K562 (cell line): Measurements from ENCODE around the gene ZNF85. TPM values are rescaled to one million over a fixed set of nuclear protein-coding genes. Genes with fewer than 3 reads are reported as not detected.

Source experiments
- ATAC-seq: fragments of 200-7000 bp; cut with Tn5 transposase; 3 replicates; pipeline ENCODE4 v1.9.1; 2020; ENCODE audit warnings: moderate library complexity
- BruUV-seq: library from RNA; stranded (reverse); fragments of 400-500 nt; replicated peaks from 2 replicates; lab custom pipeline; 2021; lab: Mats Ljungman, UMichigan
- CTCF ChIA-PET: fragments of 300-600 bp; formaldehyde crosslinking; extraction: SDS; loops from one replicate; lab custom pipeline; 2021; ENCODE audit warnings: low intra/inter-chr PET ratio; lab: Yijun Ruan, JAX
- POLR2A ChIA-PET: fragments of 300-600, 350-650 bp; sonication (Branson Sonifier 250); formaldehyde crosslinking; extraction: SDS; loops from one replicate; lab custom pipeline; 2021; ENCODE audit warnings: antibody characterized with exemption, inconsistent platforms; lab: Yijun Ruan, JAX
- DNase-seq, 4 experiments: peaks; one replicate each; pipeline versions ENCODE4 v3.0.0 to v3.0.0-alpha.2; 2011 to 2018; ENCODE audit warnings: low spot score in 3 of 4, mixed read lengths in 3 of 4; ENCODE audit errors: extremely low read depth in 1 of 4
- FAIRE-seq: peaks from 2 replicates; lab custom pipeline; 2011; peaks lifted over from hg19 to GRCh38; lab: Jason Lieb, UNC
- H2AFZ ChIP-seq: 2 replicates; pipeline ENCODE4 v1.6.0; 2011; ENCODE audit warnings: low read depth, low read length, control low read depth, inconsistent platforms
- H3K27ac ChIP-seq: fragments of 200-600 bp; 3 replicates; pipeline ENCODE4 v1.8.0; 2011; ENCODE audit warnings: low read depth, mild to moderate bottlenecking, control low read depth, inconsistent platforms, low read length, moderate library complexity, mixed read lengths; ENCODE audit errors: extremely low read depth
- H3K27me3 ChIP-seq, 2 experiments: fragments of 300-600 bp in 1 of 2; 2 replicates in 1 of 2; 3 replicates in 1 of 2; pipeline versions ENCODE4 v1.6.0 to v1.8.0; 2011; ENCODE audit warnings: inconsistent platforms in 2 of 2, low read length in 2 of 2, mild to moderate bottlenecking in 1 of 2, mixed read lengths in 1 of 2, moderate library complexity in 1 of 2; ENCODE audit not compliant: control insufficient read depth in 2 of 2, insufficient read depth in 2 of 2
- H3K36me3 ChIP-seq: fragments of 300-600 bp; 3 replicates; pipeline ENCODE4 v1.8.0; 2011; ENCODE audit warnings: mild to moderate bottlenecking, low read length, inconsistent platforms; ENCODE audit not compliant: control insufficient read depth, insufficient read depth
- H3K4me1 ChIP-seq, 2 experiments: fragments of 200-600 bp in 1 of 2; replicated peaks in 1 of 2; 2 replicates in 1 of 2; 3 replicates in 1 of 2; pipeline versions ENCODE4 v1.5.1 to v1.8.0; 2011; ENCODE audit warnings: inconsistent platforms in 2 of 2, low read length in 2 of 2, mild to moderate bottlenecking in 1 of 2, mixed read lengths in 1 of 2, moderate library complexity in 1 of 2; ENCODE audit not compliant: control insufficient read depth in 2 of 2, insufficient read depth in 2 of 2
- H3K4me2 ChIP-seq: 2 replicates; pipeline ENCODE4 v1.6.1; 2011; ENCODE audit warnings: low read length, control low read depth, inconsistent platforms, mixed read lengths; ENCODE audit not compliant: insufficient read depth
- H3K4me3 ChIP-seq: fragments of 200-600 bp; sonication (generic), shearing (Covaris generic); 2 replicates; pipeline ENCODE4 v1.5.1; 2016; ENCODE audit warnings: control low read depth, inconsistent platforms
- H3K79me2 ChIP-seq: fragments of 200-600 bp; 3 replicates; pipeline ENCODE4 v1.8.0; 2011; ENCODE audit warnings: low read length, inconsistent platforms; ENCODE audit not compliant: control insufficient read depth, insufficient read depth
- H3K9ac ChIP-seq, 2 experiments: 2 replicates each; pipeline versions ENCODE4 v1.6.0 to v1.6.1; 2011; ENCODE audit warnings: low read depth in 2 of 2, low read length in 2 of 2, control low read depth in 1 of 2, inconsistent platforms in 1 of 2, mild to moderate bottlenecking in 1 of 2, mixed read lengths in 1 of 2; ENCODE audit not compliant: insufficient read depth in 1 of 2
- H3K9me1 ChIP-seq: one replicate; pipeline ENCODE4 v1.6.0; 2011; ENCODE audit warnings: inconsistent platforms, mild to moderate bottlenecking, low read length, moderate library complexity; ENCODE audit not compliant: control insufficient read depth, insufficient read depth
- H3K9me3 ChIP-seq: replicated peaks from 2 replicates; pipeline ENCODE4 v1.5.1; 2011; ENCODE audit warnings: low read depth, low read length, inconsistent platforms; ENCODE audit not compliant: control insufficient read depth, insufficient read depth
- H4K20me1 ChIP-seq: replicated peaks from 2 replicates; pipeline ENCODE4 v1.6.1; 2011; ENCODE audit warnings: low read length, inconsistent platforms, mixed read lengths; ENCODE audit not compliant: control insufficient read depth, insufficient read depth
- BDP1 ChIP-seq: IDR thresholded peaks from 3 replicates; pipeline ENCODE4 v1.6.1; 2011; ENCODE audit not compliant: insufficient read length, insufficient read depth
- GTF2F1 ChIP-seq: IDR thresholded peaks from 2 replicates; pipeline ENCODE4 v1.6.1; 2011; ENCODE audit warnings: low read depth, low read length, improper control_type of control experiment
- MAZ ChIP-seq, 2 experiments: fragments of 450-650 bp in 1 of 2; sonication (generic) in 1 of 2; formaldehyde crosslinking; IDR thresholded peaks in 1 of 2; conservative IDR thresholded peaks in 1 of 2; 2 replicates each; pipeline versions ENCODE4 v1.4.0 to v1.5.0; 2020; ENCODE audit warnings: mild to moderate bottlenecking in 1 of 2, missing genetic modification reagents in 1 of 2
- NR4A1 ChIP-seq, 2 experiments: fragments of 250-450 bp in 1 of 2; fragments of 450-650 bp in 1 of 2; sonication (Bioruptor Pico) in 1 of 2; IDR thresholded peaks; 2 replicates each; pipeline versions ENCODE4 v1.4.0 to v1.6.1; 2016 to 2020; ENCODE audit warnings: mild to moderate bottlenecking in 2 of 2, missing compliant biosample characterization in 1 of 2, missing genetic modification characterization in 1 of 2, moderate library complexity in 1 of 2
- PHB ChIP-seq: fragments of 250-450 bp; sonication (Bioruptor Pico); IDR thresholded peaks from 2 replicates; pipeline ENCODE4 v1.5.0; 2021
- ZFPM2 ChIP-seq: fragments of 250-450 bp; sonication (Bioruptor Pico); IDR thresholded peaks from 2 replicates; pipeline ENCODE4 v1.5.1; 2022; ENCODE audit warnings: mild to moderate bottlenecking
- ZNF134 ChIP-seq: fragments of 250-450 bp; sonication (Bioruptor Pico); conservative IDR thresholded peaks from 2 replicates; pipeline ENCODE4 v1.4.0; 2020
- ZNF589 ChIP-seq: fragments of 200-800 bp; sonication (Bioruptor generic); IDR thresholded peaks from 2 replicates; pipeline ENCODE4 v1.6.1; 2016; ENCODE audit warnings: low read depth, missing genetic modification characterization, missing compliant biosample characterization
- WGBS: fragments of 100-300 bp; shearing (Covaris generic); methylation state at CpG from one replicate; pipeline ENCODE4 v1.1.6; 2016; ENCODE audit warnings: low coverage, mixed read lengths; ENCODE audit not compliant: insufficient coverage; ENCODE audit errors: missing lambda C conversion rate; 5-methylcytosine and 5-hydroxymethylcytosine counted together
- in situ Hi-C: fragments of 300-500 bp; cut with MboI; formaldehyde crosslinking; loops from 4 replicates; pipeline ENCODE4 v1.15.0; 2018; ENCODE audit warnings: inconsistent platforms, mixed read lengths
- intact Hi-C: fragments of 100-400 bp; cut with micrococcal nuclease; formaldehyde crosslinking; loops from 2 replicates; pipeline ENCODE4 v1.14.2; 2022
- polyA plus RNA-seq, 8 experiments: library from polyadenylated mRNA; depleted of rRNA in 4 of 8; stranded (reverse) in 5 of 8; unstranded in 3 of 8; fragments of >200 nt; fragmentation: Nextera tagmentation in 2 of 8; fragmentation: Illumina TruSeq in 1 of 8; extraction: Ambion mirVana in 2 of 8; extraction: Trizol in 1 of 8; gene quantifications; 2 replicates each; pipeline versions ENCODE4 v1.2.1 to v1.2.3, GENCODE V29; 2011 to 2014; ENCODE audit warnings: inconsistent platforms in 1 of 8, missing spikeins in 1 of 8
- total RNA-seq, 7 experiments: library from RNA; depleted of rRNA in 6 of 7; stranded (reverse); fragments of >200 nt in 6 of 7; fragmentation: Illumina TruSeq in 2 of 7; extraction: Trizol in 2 of 7; gene quantifications; 2 replicates each; pipeline versions ENCODE4 v1.2.1 to v1.2.3, GENCODE V29; 2011 to 2021; ENCODE audit warnings: low replicate concordance in 1 of 7
- TF ChIP-seq, protein P1 (sequence below): fragments of 450-650 bp; formaldehyde crosslinking; IDR thresholded peaks from 2 replicates; pipeline ENCODE4 v1.4.0; 2020; ENCODE audit warnings: mild to moderate bottlenecking, moderate library complexity
- TF ChIP-seq, protein P2 (sequence below): fragments of 450-650 bp; IDR thresholded peaks from 2 replicates; pipeline ENCODE4 v1.6.1; 2017; ENCODE audit warnings: antibody characterized with exemption
- TF ChIP-seq, protein P3 (sequence below): fragments of 250-450 bp; sonication (Bioruptor Pico); IDR thresholded peaks from 2 replicates; pipeline ENCODE4 v1.4.0; 2020; ENCODE audit warnings: borderline replicate concordance

ZNF85 gene
- total and polyA plus RNA-seq, 9 of the 15 experiments (the other 6 are each of a cell fraction or from before 2014, with no cell fraction given), result 0.41 to 1.7 (median 0.92) TPM

- no peak overlapping the region for H3K4me3 ChIP-seq
- H3K27me3 ChIP-seq, result no peaks in the 10 kb centered on the region
- ChIA-PET CTCF (no interaction called here), POLR2A (no interaction called here)
- no peak for FAIRE-seq
- H3K27ac ChIP-seq, result no peak overlapping the region
- no peaks in the 10 kb centered on the region for H3K79me2 ChIP-seq
- no peak overlapping the region for H3K4me2 ChIP-seq
- no peaks in the 10 kb centered on the region for H3K9me1 ChIP-seq
- H3K9ac ChIP-seq, result no peak overlapping the region
- no peaks in the 10 kb centered on the region for H4K20me1 ChIP-seq
- in situ Hi-C loops, result no loop called here
- WGBS, result 0% methylated on average over 1 of the region's 1 CpG
- intact Hi-C loops, result no loop called here
- no peaks in the 10 kb centered on the region for H3K36me3 ChIP-seq
- H3K9me3 ChIP-seq, result no peaks in the 10 kb centered on the region; the same call in 1 of the 2 replicates
- no TSS peak for BruUV-seq
- H3K4me1 ChIP-seq, result no peaks in the 10 kb centered on the region
- DNase-seq, result no peak
- H2AFZ ChIP-seq, result no peak overlapping the region
- no peak for ATAC-seq
- TF ChIP-seq GTF2F1 (no peak), ZNF589 (CRISPR knock-in tag) (no peak), ZFPM2 (no peak), BDP1 (no peak), MAZ (CRISPR knock-in tag; conservative IDR thresholded peaks at IDR 0.05 in 1 of 2, IDR thresholded peaks at IDR 0.05 in 1 of 2) (no peak), ZNF134 (CRISPR knock-in tag) (no peak), PHB (CRISPR knock-in tag) (no peak), NR4A1 (CRISPR knock-in tag; IDR thresholded peaks at IDR 0.05) (no peak), NR4A1 (tag; IDR thresholded peaks at IDR 0.05) (no peak)
- TF ChIP-seq, protein P1, sequence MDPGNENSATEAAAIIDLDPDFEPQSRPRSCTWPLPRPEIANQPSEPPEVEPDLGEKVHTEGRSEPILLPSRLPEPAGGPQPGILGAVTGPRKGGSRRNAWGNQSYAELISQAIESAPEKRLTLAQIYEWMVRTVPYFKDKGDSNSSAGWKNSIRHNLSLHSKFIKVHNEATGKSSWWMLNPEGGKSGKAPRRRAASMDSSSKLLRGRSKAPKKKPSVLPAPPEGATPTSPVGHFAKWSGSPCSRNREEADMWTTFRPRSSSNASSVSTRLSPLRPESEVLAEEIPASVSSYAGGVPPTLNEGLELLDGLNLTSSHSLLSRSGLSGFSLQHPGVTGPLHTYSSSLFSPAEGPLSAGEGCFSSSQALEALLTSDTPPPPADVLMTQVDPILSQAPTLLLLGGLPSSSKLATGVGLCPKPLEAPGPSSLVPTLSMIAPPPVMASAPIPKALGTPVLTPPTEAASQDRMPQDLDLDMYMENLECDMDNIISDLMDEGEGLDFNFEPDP (CRISPR knock-in tag), result no peak
- TF ChIP-seq, protein P2, sequence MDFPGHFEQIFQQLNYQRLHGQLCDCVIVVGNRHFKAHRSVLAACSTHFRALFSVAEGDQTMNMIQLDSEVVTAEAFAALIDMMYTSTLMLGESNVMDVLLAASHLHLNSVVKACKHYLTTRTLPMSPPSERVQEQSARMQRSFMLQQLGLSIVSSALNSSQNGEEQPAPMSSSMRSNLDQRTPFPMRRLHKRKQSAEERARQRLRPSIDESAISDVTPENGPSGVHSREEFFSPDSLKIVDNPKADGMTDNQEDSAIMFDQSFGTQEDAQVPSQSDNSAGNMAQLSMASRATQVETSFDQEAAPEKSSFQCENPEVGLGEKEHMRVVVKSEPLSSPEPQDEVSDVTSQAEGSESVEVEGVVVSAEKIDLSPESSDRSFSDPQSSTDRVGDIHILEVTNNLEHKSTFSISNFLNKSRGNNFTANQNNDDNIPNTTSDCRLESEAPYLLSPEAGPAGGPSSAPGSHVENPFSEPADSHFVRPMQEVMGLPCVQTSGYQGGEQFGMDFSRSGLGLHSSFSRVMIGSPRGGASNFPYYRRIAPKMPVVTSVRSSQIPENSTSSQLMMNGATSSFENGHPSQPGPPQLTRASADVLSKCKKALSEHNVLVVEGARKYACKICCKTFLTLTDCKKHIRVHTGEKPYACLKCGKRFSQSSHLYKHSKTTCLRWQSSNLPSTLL, result no peak
- TF ChIP-seq, protein P3, sequence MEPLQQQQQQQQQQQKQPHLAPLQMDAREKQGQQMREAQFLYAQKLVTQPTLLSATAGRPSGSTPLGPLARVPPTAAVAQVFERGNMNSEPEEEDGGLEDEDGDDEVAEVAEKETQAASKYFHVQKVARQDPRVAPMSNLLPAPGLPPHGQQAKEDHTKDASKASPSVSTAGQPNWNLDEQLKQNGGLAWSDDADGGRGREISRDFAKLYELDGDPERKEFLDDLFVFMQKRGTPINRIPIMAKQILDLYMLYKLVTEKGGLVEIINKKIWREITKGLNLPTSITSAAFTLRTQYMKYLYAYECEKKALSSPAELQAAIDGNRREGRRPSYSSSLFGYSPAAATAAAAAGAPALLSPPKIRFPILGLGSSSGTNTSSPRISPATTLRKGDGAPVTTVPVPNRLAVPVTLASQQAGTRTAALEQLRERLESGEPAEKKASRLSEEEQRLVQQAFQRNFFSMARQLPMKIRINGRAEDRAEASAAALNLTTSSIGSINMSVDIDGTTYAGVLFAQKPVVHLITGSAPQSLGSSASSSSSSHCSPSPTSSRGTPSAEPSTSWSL (CRISPR knock-in tag), result no peak
Observed at GRCh38 chr19:20968092-20968491, 45.0 kb downstream of the ZNF85 start.
